CD4-positive, alpha-beta T cell (primary cell): ENCODE measurements around the gene BRIX1. TPM values are rescaled to one million over a fixed set of nuclear protein-coding genes. Genes with fewer than 3 reads are reported as not detected.

Source experiments
- ATAC-seq: fragments of 200-7000 bp; cut with Tn5 transposase; one replicate; pipeline ENCODE4 v1.10.0; 2022; ENCODE audit warnings: mild to moderate bottlenecking; ENCODE audit not compliant: poor library complexity
- CTCF ChIA-PET: fragments of 350-600 bp; sonication (Branson Sonifier 250); formaldehyde crosslinking; loops from one replicate; lab custom pipeline; 2021; ENCODE audit warnings: antibody characterized with exemption, inconsistent platforms; lab: Charles Lee
- POLR2A ChIA-PET: fragments of 350-600 bp; sonication (Branson Sonifier 250); formaldehyde crosslinking; loops from one replicate; lab custom pipeline; 2021; ENCODE audit warnings: antibody characterized with exemption, inconsistent platforms; lab: Charles Lee
- DNase-seq, 14 experiments: peaks; one replicate each; pipeline ENCODE4 v3.0.0-alpha.2; 2013 to 2020; ENCODE audit warnings: mixed read lengths in 2 of 14
- H3K27ac ChIP-seq, 2 donors: one replicate each; pipeline versions ENCODE4 v1.5.1 to v1.7.0; 2013; ENCODE audit warnings: low read length in 2 of 2, low read depth in 1 of 2, mild to moderate bottlenecking in 1 of 2
- H3K27me3 ChIP-seq, 2 experiments: 1 replicate in 1 of 2; 2 replicates in 1 of 2; pipeline versions ENCODE4 v1.6.1 to v1.7.0; 2013; ENCODE audit warnings: low read length in 2 of 2, control low read depth in 1 of 2, mild to moderate bottlenecking in 1 of 2, moderate library complexity in 1 of 2; ENCODE audit not compliant: insufficient read depth in 2 of 2, control insufficient read depth in 1 of 2
- H3K36me3 ChIP-seq: one replicate; pipeline ENCODE4 v1.6.1; 2013; ENCODE audit warnings: low read length, control low read depth; ENCODE audit not compliant: insufficient read depth
- H3K4me1 ChIP-seq: one replicate; pipeline ENCODE4 v1.6.1; 2013; ENCODE audit warnings: low read length, control low read depth; ENCODE audit not compliant: insufficient read depth
- H3K4me3 ChIP-seq: one replicate; pipeline ENCODE4 v1.5.1; 2013; ENCODE audit warnings: mild to moderate bottlenecking, low read length, moderate library complexity
- H3K9me3 ChIP-seq, 2 experiments: 1 replicate in 1 of 2; 2 replicates in 1 of 2; pipeline versions ENCODE4 v1.6.1 to v1.7.0; 2013; ENCODE audit warnings: low read length in 2 of 2, mild to moderate bottlenecking in 2 of 2, control low read depth in 1 of 2, moderate library complexity in 1 of 2; ENCODE audit not compliant: control insufficient read depth in 1 of 2, insufficient read depth in 1 of 2
- H3K27ac Mint-ChIP-seq: one replicate; pipeline ENCODE4 v1.8.0; 2020; ENCODE audit warnings: mixed read lengths
- H3K27me3 Mint-ChIP-seq: one replicate; pipeline ENCODE4 v1.8.0; 2021; ENCODE audit warnings: mixed read lengths
- H3K36me3 Mint-ChIP-seq: one replicate; pipeline ENCODE4 v1.8.0; 2021; ENCODE audit warnings: low read depth, mixed read lengths
- H3K4me1 Mint-ChIP-seq: one replicate; pipeline ENCODE4 v1.8.0; 2021; ENCODE audit warnings: low read depth, mixed read lengths
- H3K4me3 Mint-ChIP-seq: one replicate; pipeline ENCODE4 v1.8.0; 2020; ENCODE audit warnings: mild to moderate bottlenecking, mixed read lengths
- H3K9me3 Mint-ChIP-seq: one replicate; pipeline ENCODE4 v1.8.0; 2020; ENCODE audit warnings: mixed read lengths
- CTCF ChIP-seq: fragments of 200-600 bp; IDR thresholded peaks from one replicate; pipeline ENCODE4 v1.8.0; 2022; ENCODE audit warnings: antibody characterized with exemption, mild to moderate bottlenecking
- intact Hi-C, 2 experiments: fragments of 100-400 bp; cut with DNase I in 1 of 2; cut with micrococcal nuclease in 1 of 2; formaldehyde crosslinking; loops; one replicate each; pipeline versions ENCODE4 v1.15.1 to v1.9.0; 2023 to 2025; cut with DNase I, micrococcal nuclease
- total RNA-seq, 174 experiments: library from RNA in 2 of 174; stranded (reverse) in 2 of 174; gene quantifications; one replicate each; pipeline ENCODE4 v1.2.3 and lab custom pipeline; 2021 to 2026

The BRIX1 gene
- total RNA-seq, 2 experiments from 2014 or later, result 29.7 to 30.2 TPM

- CTCF ChIA-PET, result no interaction called here
- H3K27me3 Mint-ChIP-seq, result no peaks in the 10 kb centered on the region
- Histone ChIP-seq H3K27ac (no peak overlapping the region), H3K4me3 (no peak overlapping the region), H3K27me3 (no peaks in the 10 kb centered on the region), H3K9me3 (no peaks in the 10 kb centered on the region), H3K36me3 (peaks cover 3% of the 10 kb centered on the region), H3K4me1 (no peaks in the 10 kb centered on the region)
- POLR2A ChIA-PET, result interaction anchor here (1.3 kb wide), 1 partner anchor 12 kb away, joined by 6 read pairs; the partner anchor contains the start of genes BRIX1 and RAD1
- ATAC-seq, result no peak
- no peaks in the 10 kb centered on the region for H3K9me3 Mint-ChIP-seq
- H3K36me3 Mint-ChIP-seq, result peaks cover 20% of the 10 kb centered on the region
- no peaks in the 10 kb centered on the region for H3K4me1 Mint-ChIP-seq
- intact Hi-C loops, result no loop called here
- H3K27ac Mint-ChIP-seq, result no peak overlapping the region
- DNase-seq, result no peak
- no peak for TF ChIP-seq CTCF
- H3K4me3 Mint-ChIP-seq, result no peak overlapping the region
Observed at GRCh38 chr5:34903260-34903659, 12.3 kb upstream of the BRIX1 start.

GRCh38 chr5:34905564-34905963 lies 9.9 kb upstream of the BRIX1 start:
- Histone ChIP-seq H3K9me3 (no peaks in the 10 kb centered on the region), H3K27me3 (no peaks in the 10 kb centered on the region), H3K4me1 (no peaks in the 10 kb centered on the region), H3K4me3 (no peak overlapping the region), H3K36me3 (peaks cover 21% of the 10 kb centered on the region), H3K27ac (no peak overlapping the region)
- ChIA-PET CTCF (no interaction called here), POLR2A (interaction anchor here (1.4 kb wide), 1 partner anchor 10 kb away, joined by 4 read pairs; the partner anchor contains the start of genes BRIX1 and RAD1)
- no peaks in the 10 kb centered on the region for H3K27me3 Mint-ChIP-seq
- no peak overlapping the region for H3K4me3 Mint-ChIP-seq
- TF ChIP-seq CTCF, result peak; percentile 38
- intact Hi-C loops, result no loop called here
- H3K36me3 Mint-ChIP-seq, result peaks cover 41% of the 10 kb centered on the region
- no peaks in the 10 kb centered on the region for H3K4me1 Mint-ChIP-seq
- ATAC-seq (no peak), DNase-seq (no peak)
- H3K27ac Mint-ChIP-seq, result no peak overlapping the region
- H3K9me3 Mint-ChIP-seq, result no peaks in the 10 kb centered on the region

GRCh38 chr5:34913072-34913471 lies 2.4 kb upstream of the BRIX1 start:
- intact Hi-C loops, result loop anchor here (5.0 to 10.0 kb wide), 3 partner anchors 668 to 1962 kb away; partner anchors contain the start of genes NIPBL (in 2 of the 2) and TARS1 (in 1 of the 2)
- CTCF ChIA-PET, result interaction anchor here (1.0 kb wide), 1 partner anchor 15 kb away, joined by 3 read pairs; no protein-coding TSS in a partner anchor
- H3K4me3 ChIP-seq, result no peak overlapping the region

More at GRCh38 chr5:34913072-34913471, 2.4 kb upstream of the BRIX1 start:
- peaks cover 37% of the 10 kb centered on the region for H3K36me3 ChIP-seq
- peaks cover 50% of the 10 kb centered on the region for H3K36me3 Mint-ChIP-seq
- H3K9me3 ChIP-seq, result no peaks in the 10 kb centered on the region
- no peak overlapping the region for H3K27ac ChIP-seq
- H3K4me1 Mint-ChIP-seq, result peaks cover 35% of the 10 kb centered on the region
- no peaks in the 10 kb centered on the region for H3K27me3 Mint-ChIP-seq
- TF ChIP-seq CTCF, result no peak
- no peak for DNase-seq
- no peaks in the 10 kb centered on the region for H3K27me3 ChIP-seq
- no peak for ATAC-seq
- no peaks in the 10 kb centered on the region for H3K9me3 Mint-ChIP-seq
- POLR2A ChIA-PET, result interaction anchor here (3.8 kb wide), 1 partner anchor 17 kb away, joined by 15 read pairs; the partner anchor contains the start of gene DNAJC21
- no peak overlapping the region for H3K27ac Mint-ChIP-seq
- peak overlapping the region; percentile 28 for H3K4me3 Mint-ChIP-seq
- H3K4me1 ChIP-seq, result peaks cover 26% of the 10 kb centered on the region
